SJSA1 (cell line): ENCODE data around the gene PRDM5. TPM values are rescaled to one million over a fixed set of nuclear protein-coding genes. Genes with fewer than 3 reads are reported as not detected.
A peak's percentile ranks its signal among the peaks of the same experiment; 100 is the strongest.
"Not testable (repeated sequence)": the region's sequence is repeated elsewhere in the genome, so short reads cannot be mapped to it uniquely, and the experiment has no call there.

Experiments used
- DNase-seq, 2 experiments: peaks; one replicate each; pipeline ENCODE4 v3.0.0-alpha.2; 2015 to 2020; ENCODE audit warnings: low spot score in 2 of 2, low read depth in 1 of 2
- H3K27ac ChIP-seq: fragments of 250-450 bp; sonication (Bioruptor Pico); 2 replicates; pipeline ENCODE4 v1.5.1; 2020; ENCODE audit warnings: mild to moderate bottlenecking, moderate library complexity
- H3K27me3 ChIP-seq: fragments of 250-450 bp; sonication (Bioruptor Pico); replicated peaks from 2 replicates; pipeline ENCODE4 v1.5.1; 2020; ENCODE audit warnings: mild to moderate bottlenecking, moderate library complexity
- H3K36me3 ChIP-seq: fragments of 250-450 bp; sonication (Bioruptor Pico); 2 replicates; pipeline ENCODE4 v1.5.1; 2020; ENCODE audit warnings: mild to moderate bottlenecking
- H3K4me1 ChIP-seq: fragments of 250-450 bp; sonication (Bioruptor Pico); replicated peaks from 2 replicates; pipeline ENCODE4 v1.6.1; 2021; ENCODE audit warnings: mild to moderate bottlenecking
- H3K4me3 ChIP-seq: fragments of 250-450 bp; sonication (Bioruptor Pico); 2 replicates; pipeline ENCODE4 v1.5.1; 2020; ENCODE audit warnings: mild to moderate bottlenecking
- H3K9me3 ChIP-seq: fragments of 250-450 bp; sonication (Bioruptor Pico); replicated peaks from 2 replicates; pipeline ENCODE4 v1.5.1; 2020; ENCODE audit warnings: mild to moderate bottlenecking
- total RNA-seq: library from RNA; depleted of rRNA; stranded (reverse); fragments of >200 nt; shearing (Covaris generic); gene quantifications from 2 replicates; pipeline ENCODE4 v1.2.3, GENCODE V29; 2014

Gene PRDM5
- total RNA-seq, 1 experiment from 2014 or later, result 11.1 TPM

- no peak for DNase-seq
- Histone ChIP-seq H3K9me3 (no peaks in the 10 kb centered on the region), H3K4me3 (no peak overlapping the region), H3K27ac (no peak overlapping the region), H3K36me3 (no peaks in the 10 kb centered on the region), H3K27me3 (no peaks in the 10 kb centered on the region), H3K4me1 (peaks cover 6% of the 10 kb centered on the region)
These were observed 157.3 kb downstream of the PRDM5 start for GRCh38 chr4:120765260-120765680.

GRCh38 chr4:120763650-120764049, 158.9 kb downstream of the PRDM5 start:
- no peak for DNase-seq
- no peaks in the 10 kb centered on the region for H3K4me1 ChIP-seq
- H3K36me3 ChIP-seq, result no peaks in the 10 kb centered on the region
- no peak overlapping the region for H3K27ac ChIP-seq
- H3K27me3 ChIP-seq, result no peaks in the 10 kb centered on the region
- H3K9me3 ChIP-seq, result no peaks in the 10 kb centered on the region
- no peak overlapping the region for H3K4me3 ChIP-seq

DNA sequence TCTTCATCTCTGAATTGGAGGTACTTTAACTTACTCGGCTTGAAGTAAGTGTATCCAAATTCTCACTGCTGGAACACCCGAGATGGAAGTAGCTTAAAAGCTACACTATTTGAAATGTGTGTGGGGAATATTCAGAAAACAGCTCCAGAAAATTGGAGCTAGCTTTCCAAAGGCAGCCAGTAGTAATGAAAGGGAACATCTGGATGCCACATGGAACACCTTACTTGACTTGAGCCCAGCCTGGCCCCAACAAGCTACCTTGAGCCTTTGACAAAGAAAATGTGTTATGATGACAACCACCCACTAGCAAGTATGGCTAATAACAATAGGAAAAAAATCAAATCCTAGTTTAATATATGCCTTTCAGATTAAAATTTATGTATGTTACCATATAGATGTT, 161.5 kb downstream of the PRDM5 start:
- Histone ChIP-seq H3K9me3 (no peaks in the 10 kb centered on the region), H3K27me3 (no peaks in the 10 kb centered on the region), H3K27ac (no peak overlapping the region), H3K4me1 (no peaks in the 10 kb centered on the region), H3K4me3 (no peak overlapping the region), H3K36me3 (no peaks in the 10 kb centered on the region)
- DNase-seq, result no peak

GRCh38 chr4:120760047-120760446, 162.5 kb downstream of the PRDM5 start:
- H3K36me3 ChIP-seq, result no peaks in the 10 kb centered on the region
- no peak overlapping the region for H3K4me3 ChIP-seq
- H3K27me3 ChIP-seq, result no peaks in the 10 kb centered on the region
- no peak for DNase-seq
- H3K4me1 ChIP-seq, result no peaks in the 10 kb centered on the region
- H3K9me3 ChIP-seq, result no peaks in the 10 kb centered on the region
- H3K27ac ChIP-seq, result no peak overlapping the region

GRCh38 chr4:120755864-120756263, 166.7 kb downstream of the PRDM5 start:
- no peaks in the 10 kb centered on the region for H3K36me3 ChIP-seq
- no peak overlapping the region for H3K4me3 ChIP-seq
- H3K4me1 ChIP-seq, result no peaks in the 10 kb centered on the region
- no peaks in the 10 kb centered on the region for H3K27me3 ChIP-seq
- no peak overlapping the region for H3K27ac ChIP-seq
- DNase-seq, result no peak
- no peaks in the 10 kb centered on the region for H3K9me3 ChIP-seq

DNA sequence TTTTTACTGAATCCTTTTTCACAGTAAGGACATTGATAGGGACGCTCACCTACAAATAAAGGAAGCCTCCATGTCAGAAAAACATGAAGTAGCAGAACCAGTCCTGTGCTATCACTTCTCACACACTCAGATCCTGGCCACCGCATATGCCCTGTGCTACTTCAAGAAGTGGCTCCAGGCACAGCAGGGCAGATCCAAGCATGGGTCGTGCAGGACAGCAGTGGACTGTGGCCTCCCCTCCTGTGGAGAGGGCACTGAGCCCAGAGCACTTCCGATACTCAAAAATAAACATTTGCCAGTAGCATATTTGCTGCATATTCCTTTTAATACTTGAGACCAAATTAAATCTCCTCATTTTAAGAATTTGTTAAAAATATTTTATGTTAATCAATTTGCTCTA, 167.9 kb downstream of the PRDM5 start:
- H3K4me3 ChIP-seq, result no peak overlapping the region
- H3K9me3 ChIP-seq, result no peaks in the 10 kb centered on the region
- H3K4me1 ChIP-seq, result no peaks in the 10 kb centered on the region
- DNase-seq, result no peak
- no peak overlapping the region for H3K27ac ChIP-seq
- no peaks in the 10 kb centered on the region for H3K27me3 ChIP-seq
- H3K36me3 ChIP-seq, result no peaks in the 10 kb centered on the region

DNA sequence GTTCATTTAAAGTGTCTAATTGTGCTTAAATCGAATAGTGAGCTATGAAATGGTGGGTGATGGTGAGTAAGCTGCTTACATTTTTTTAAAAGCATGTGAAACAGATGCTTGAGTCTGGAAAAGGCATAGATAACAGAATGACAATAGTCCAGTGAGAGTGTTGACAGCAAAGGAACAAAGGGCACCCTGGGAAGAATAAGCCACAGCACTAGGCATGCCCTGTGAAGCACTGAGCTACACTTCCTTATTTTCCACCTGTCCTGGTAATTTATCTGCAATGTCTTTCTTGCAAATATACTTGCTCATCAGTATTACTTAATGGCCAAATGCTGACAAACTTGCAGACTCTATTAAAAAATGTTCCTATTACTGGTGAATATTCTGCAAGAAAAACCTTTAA, 168.7 kb downstream of the PRDM5 start:
- DNase-seq, result no peak
- Histone ChIP-seq H3K4me1 (no peaks in the 10 kb centered on the region), H3K27ac (no peak overlapping the region)

DNA sequence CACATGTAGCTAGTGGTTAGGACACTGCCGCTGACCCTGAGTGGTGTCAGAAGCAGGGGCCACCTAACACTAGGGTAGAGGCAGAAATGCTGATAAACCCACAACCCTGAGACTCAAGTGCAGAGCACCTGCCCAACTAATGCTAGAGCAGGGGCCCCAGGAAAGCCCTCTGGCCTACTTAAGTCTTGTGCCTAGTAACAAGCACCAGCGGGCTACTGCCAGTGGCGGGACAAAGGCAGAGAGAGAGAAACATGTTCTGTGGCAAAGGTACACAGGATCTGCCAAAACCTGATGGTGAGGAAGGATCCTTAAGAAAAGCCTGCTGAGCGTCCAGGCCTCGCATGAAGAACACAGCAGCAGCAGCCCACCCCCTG, 172.4 kb downstream of the PRDM5 start:
- no peaks in the 10 kb centered on the region for H3K4me1 ChIP-seq
- H3K36me3 ChIP-seq, result no peaks in the 10 kb centered on the region
- H3K4me3 ChIP-seq, result no peak overlapping the region
- no peaks in the 10 kb centered on the region for H3K27me3 ChIP-seq
- H3K9me3 ChIP-seq, result no peaks in the 10 kb centered on the region
- no peak overlapping the region for H3K27ac ChIP-seq
- no peak for DNase-seq

More for the DNA sequence above, 168.7 kb downstream of the PRDM5 start:
- Histone ChIP-seq H3K36me3 (no peaks in the 10 kb centered on the region), H3K4me3 (no peak overlapping the region), H3K9me3 (no peaks in the 10 kb centered on the region), H3K27me3 (no peaks in the 10 kb centered on the region)

- no peaks in the 10 kb centered on the region for H3K9me3 ChIP-seq
- no peaks in the 10 kb centered on the region for H3K27me3 ChIP-seq
- no peak for DNase-seq
- no peak overlapping the region for H3K27ac ChIP-seq
- H3K4me3 ChIP-seq, result no peak overlapping the region
- H3K36me3 ChIP-seq, result no peaks in the 10 kb centered on the region
- no peaks in the 10 kb centered on the region for H3K4me1 ChIP-seq
These were observed 172.9 kb downstream of the PRDM5 start for GRCh38 chr4:120749445-120750151.

- not testable (repeated sequence) for H3K4me1 ChIP-seq, H3K27ac ChIP-seq, H3K9me3 ChIP-seq, DNase-seq, H3K27me3 ChIP-seq, H3K36me3 ChIP-seq, H3K4me3 ChIP-seq
These were observed 180.9 kb downstream of the PRDM5 start for GRCh38 chr4:120741636-120742035.

DNA sequence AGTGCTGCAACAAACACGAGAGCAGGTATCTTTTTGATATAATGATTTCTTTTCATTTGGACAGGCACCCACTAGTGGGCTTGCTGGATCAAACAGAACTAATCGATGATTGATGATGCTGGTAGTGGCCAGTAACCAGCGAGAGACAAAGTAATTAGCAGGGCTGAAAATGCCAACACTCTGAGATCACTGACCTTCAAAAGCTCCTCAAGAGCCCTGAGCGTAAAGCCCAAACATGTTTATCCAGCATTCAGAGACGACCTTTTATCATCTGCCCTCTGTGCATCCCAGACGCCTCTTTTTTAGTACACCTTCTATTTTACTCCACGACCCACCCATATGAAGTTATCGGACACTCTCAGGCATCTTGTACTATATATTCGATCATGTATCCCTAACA, 186.2 kb downstream of the PRDM5 start:
- no peaks in the 10 kb centered on the region for H3K36me3 ChIP-seq
- H3K9me3 ChIP-seq, result no peaks in the 10 kb centered on the region

GRCh38 chr4:120733968-120734367, 188.6 kb downstream of the PRDM5 start:
- Histone ChIP-seq H3K4me3 (no peak overlapping the region), H3K27me3 (no peaks in the 10 kb centered on the region), H3K36me3 (no peaks in the 10 kb centered on the region), H3K9me3 (no peaks in the 10 kb centered on the region), H3K27ac (no peak overlapping the region), H3K4me1 (peaks cover 5% of the 10 kb centered on the region)
- no peak for DNase-seq

More for the DNA sequence above, 186.2 kb downstream of the PRDM5 start:
- Histone ChIP-seq H3K27me3 (no peaks in the 10 kb centered on the region), H3K27ac (no peak overlapping the region), H3K4me1 (peaks cover 5% of the 10 kb centered on the region), H3K4me3 (no peak overlapping the region)
- no peak for DNase-seq

- no peak for DNase-seq
These were observed 189.5 kb downstream of the PRDM5 start for GRCh38 chr4:120733054-120733453.

GRCh38 chr4:120731561-120731960, 191.0 kb downstream of the PRDM5 start:
- Histone ChIP-seq H3K4me3 (no peak overlapping the region), H3K27ac (no peak overlapping the region), H3K36me3 (no peaks in the 10 kb centered on the region), H3K27me3 (no peaks in the 10 kb centered on the region), H3K4me1 (peaks cover 5% of the 10 kb centered on the region), H3K9me3 (no peaks in the 10 kb centered on the region)
- peak in 1 of 2 experiments; percentile 11 for DNase-seq

More at GRCh38 chr4:120733054-120733453, 189.5 kb downstream of the PRDM5 start:
- H3K4me1 ChIP-seq, result peaks cover 5% of the 10 kb centered on the region
- H3K4me3 ChIP-seq, result no peak overlapping the region
- no peaks in the 10 kb centered on the region for H3K36me3 ChIP-seq
- no peak overlapping the region for H3K27ac ChIP-seq
- no peaks in the 10 kb centered on the region for H3K27me3 ChIP-seq
- H3K9me3 ChIP-seq, result no peaks in the 10 kb centered on the region

DNA sequence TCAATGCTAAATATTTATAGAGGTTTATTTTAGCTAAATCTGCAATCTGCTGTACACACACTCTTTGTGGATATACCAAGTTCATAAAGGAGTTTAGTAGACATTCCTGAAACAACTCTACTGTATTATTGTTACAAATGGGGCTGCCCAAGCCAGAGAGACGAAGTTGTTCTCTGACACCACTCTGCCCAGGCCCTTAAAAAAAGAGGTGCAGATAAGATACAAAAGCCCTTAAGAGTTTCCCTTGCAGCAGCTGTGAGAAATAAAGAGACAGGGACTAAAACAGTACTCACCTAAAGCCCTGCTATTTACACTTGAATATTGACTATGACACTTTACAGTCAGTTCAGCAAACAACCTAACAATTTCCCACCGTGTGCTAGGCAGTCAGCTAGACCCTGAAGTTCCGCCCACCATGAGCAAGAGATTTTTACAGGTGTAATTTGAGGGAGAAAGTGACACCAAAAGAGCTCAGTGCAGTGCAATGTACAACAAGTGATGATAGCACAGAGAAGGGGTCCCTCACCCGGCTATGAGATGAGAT, 191.7 kb downstream of the PRDM5 start:
- Histone ChIP-seq H3K9me3 (no peaks in the 10 kb centered on the region), H3K36me3 (no peaks in the 10 kb centered on the region), H3K4me3 (no peak overlapping the region), H3K27me3 (no peaks in the 10 kb centered on the region), H3K27ac (no peak overlapping the region), H3K4me1 (peaks cover 5% of the 10 kb centered on the region)
- DNase-seq, result no peak
